ENCODE results near the gene ATP8B1. TPM values are rescaled to one million over a fixed set of nuclear protein-coding genes. Genes with fewer than 3 reads are reported as not detected.
A peak's percentile ranks its signal among the peaks of the same experiment; 100 is the strongest.

Gene ATP8B1
- total and polyA plus RNA-seq, 2 experiments from 2014 or later = 1.7 to 3.0 TPM

DNA sequence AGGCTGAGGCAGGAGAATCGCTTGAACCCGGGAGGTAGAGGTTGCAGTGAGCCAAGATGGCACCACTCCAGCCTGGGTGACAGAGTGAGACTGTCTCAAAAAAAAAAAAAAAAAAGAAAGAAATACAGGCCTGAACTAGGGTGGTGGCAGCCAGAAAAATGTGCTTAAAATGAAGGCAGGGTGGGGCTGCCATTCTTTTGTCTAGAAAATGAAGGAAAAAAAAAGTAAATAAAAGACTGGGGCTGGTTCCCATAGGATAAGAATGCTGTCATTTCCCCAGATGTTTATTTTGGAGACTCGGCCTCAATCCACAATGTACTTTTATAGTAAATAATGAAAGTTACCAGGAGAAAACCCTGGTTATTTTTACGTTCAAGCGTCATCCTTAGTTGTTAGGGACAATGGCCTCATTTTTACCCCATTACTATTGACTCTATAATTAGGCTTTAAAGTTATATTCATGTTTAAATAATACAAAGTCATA is 58.9 kb downstream of the ATP8B1 start:
- no peak for TF ChIP-seq EZH2 (IDR thresholded peaks at IDR 0.05; ENCODE audit: low read depth, unreplicated experiment)
- Histone ChIP-seq H3K27me3 (ENCODE audit: insufficient read depth) (no peaks in the 10 kb centered on the region), H4K20me1 (replicated peaks; ENCODE audit: insufficient read depth) (no peaks in the 10 kb centered on the region; the same call in 1 of the 2 replicates), H3F3A (replicated peaks; ENCODE audit: low read depth) (no peaks in the 10 kb centered on the region), H3K4me3 (no peak overlapping the region), H3K4me2 (no peak overlapping the region), H3K36me3 (ENCODE audit: insufficient read depth) (no peaks in the 10 kb centered on the region; the same call in 1 of the 2 replicates), H2AFZ (no peak overlapping the region), H3K9me2 (ENCODE audit: insufficient read depth) (peaks cover 7% of the 10 kb centered on the region; the same call in 1 of the 2 replicates), H3K4me1 (ENCODE audit: insufficient read depth) (peaks cover 10% of the 10 kb centered on the region; the same call in 1 of the 2 replicates), H3K27ac (ENCODE audit: low read depth) (no peak overlapping the region), H3K79me2 (replicated peaks; ENCODE audit: insufficient read depth) (no peaks in the 10 kb centered on the region)
- no peaks in the 10 kb centered on the region for H3K9me3 Mint-ChIP-seq
- H3K36me3 Mint-ChIP-seq (ENCODE audit: low read depth) = no peaks in the 10 kb centered on the region
- DNase-seq (ENCODE audit: low spot score) (no peak), ATAC-seq (no peak)
- no peak overlapping the region for H3K4me3 Mint-ChIP-seq
- no peaks in the 10 kb centered on the region for H3K27me3 Mint-ChIP-seq (ENCODE audit: insufficient read depth, low read depth, poor library complexity)
- H3K27ac Mint-ChIP-seq = no peak overlapping the region
- H3K4me1 Mint-ChIP-seq = peaks cover 28% of the 10 kb centered on the region

DNA sequence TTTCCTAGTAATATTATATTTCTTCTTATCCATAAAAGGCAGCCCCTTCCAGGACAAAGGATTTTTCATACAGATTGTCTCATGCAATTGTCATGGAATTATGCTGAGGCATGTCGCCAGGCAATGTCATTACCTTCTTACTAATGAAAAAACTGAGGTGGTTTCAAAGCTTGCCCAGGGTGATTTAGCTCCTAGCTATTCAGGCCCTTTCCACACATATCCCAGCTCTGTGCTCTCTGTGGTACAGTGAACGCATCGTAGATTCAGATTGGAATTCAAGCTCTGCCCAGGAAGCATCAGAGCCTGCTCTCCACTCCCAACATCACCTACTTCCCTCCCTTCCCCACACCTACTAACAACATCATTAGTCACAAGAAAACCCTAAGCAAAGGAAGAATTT is 60.1 kb downstream of the ATP8B1 start:
- Mint-ChIP-seq H3K4me3 (no peak overlapping the region), H3K27ac (no peak overlapping the region), H3K9me3 (no peaks in the 10 kb centered on the region), H3K27me3 (ENCODE audit: insufficient read depth, low read depth, poor library complexity) (no peaks in the 10 kb centered on the region), H3K36me3 (ENCODE audit: low read depth) (no peaks in the 10 kb centered on the region), H3K4me1 (peaks cover 16% of the 10 kb centered on the region)
- Histone ChIP-seq H3K9me2 (ENCODE audit: insufficient read depth) (peaks cover 7% of the 10 kb centered on the region; the same call in 1 of the 2 replicates), H4K20me1 (replicated peaks; ENCODE audit: insufficient read depth) (no peaks in the 10 kb centered on the region; the same call in 1 of the 2 replicates), H3K4me1 (ENCODE audit: insufficient read depth) (peaks cover 10% of the 10 kb centered on the region; the same call in 1 of the 2 replicates), H3K36me3 (ENCODE audit: insufficient read depth) (no peaks in the 10 kb centered on the region; the same call in 1 of the 2 replicates), H3K4me2 (peak overlapping the region; percentile 43; the same call in 1 of the 2 replicates), H3F3A (replicated peaks; ENCODE audit: low read depth) (no peaks in the 10 kb centered on the region), H3K27me3 (ENCODE audit: insufficient read depth) (no peaks in the 10 kb centered on the region), H3K4me3 (no peak overlapping the region), H3K27ac (ENCODE audit: low read depth) (no peak overlapping the region), H3K79me2 (replicated peaks; ENCODE audit: insufficient read depth) (no peaks in the 10 kb centered on the region), H2AFZ (no peak overlapping the region)
- DNase-seq (ENCODE audit: low spot score) (no peak), ATAC-seq (peak; percentile 34; the same call in 1 of the 3 replicates)
- TF ChIP-seq CREB1 (CRISPR knock-in tag; IDR thresholded peaks at IDR 0.05; ENCODE audit: low read depth) (no peak), JUNB (IDR thresholded peaks at IDR 0.05; ENCODE audit: unreplicated experiment) (no peak), POLR2AphosphoS5 (IDR thresholded peaks at IDR 0.05; ENCODE audit: low read depth) (no peak), NANOG (IDR thresholded peaks at IDR 0.05; ENCODE audit: borderline replicate concordance) (no peak), EZH2phosphoT487 (IDR thresholded peaks at IDR 0.05; ENCODE audit: unreplicated experiment) (no peak), ZNF114 (CRISPR knock-in tag; IDR thresholded peaks at IDR 0.05) (no peak), EZH2 (IDR thresholded peaks at IDR 0.05; ENCODE audit: low read depth, unreplicated experiment) (no peak), ZNF331 (CRISPR knock-in tag; IDR thresholded peaks at IDR 0.05; ENCODE audit: low read depth) (no peak), STAT1 (IDR thresholded peaks at IDR 0.05; ENCODE audit: unreplicated experiment) (no peak)
- TF ChIP-seq, protein P1, sequence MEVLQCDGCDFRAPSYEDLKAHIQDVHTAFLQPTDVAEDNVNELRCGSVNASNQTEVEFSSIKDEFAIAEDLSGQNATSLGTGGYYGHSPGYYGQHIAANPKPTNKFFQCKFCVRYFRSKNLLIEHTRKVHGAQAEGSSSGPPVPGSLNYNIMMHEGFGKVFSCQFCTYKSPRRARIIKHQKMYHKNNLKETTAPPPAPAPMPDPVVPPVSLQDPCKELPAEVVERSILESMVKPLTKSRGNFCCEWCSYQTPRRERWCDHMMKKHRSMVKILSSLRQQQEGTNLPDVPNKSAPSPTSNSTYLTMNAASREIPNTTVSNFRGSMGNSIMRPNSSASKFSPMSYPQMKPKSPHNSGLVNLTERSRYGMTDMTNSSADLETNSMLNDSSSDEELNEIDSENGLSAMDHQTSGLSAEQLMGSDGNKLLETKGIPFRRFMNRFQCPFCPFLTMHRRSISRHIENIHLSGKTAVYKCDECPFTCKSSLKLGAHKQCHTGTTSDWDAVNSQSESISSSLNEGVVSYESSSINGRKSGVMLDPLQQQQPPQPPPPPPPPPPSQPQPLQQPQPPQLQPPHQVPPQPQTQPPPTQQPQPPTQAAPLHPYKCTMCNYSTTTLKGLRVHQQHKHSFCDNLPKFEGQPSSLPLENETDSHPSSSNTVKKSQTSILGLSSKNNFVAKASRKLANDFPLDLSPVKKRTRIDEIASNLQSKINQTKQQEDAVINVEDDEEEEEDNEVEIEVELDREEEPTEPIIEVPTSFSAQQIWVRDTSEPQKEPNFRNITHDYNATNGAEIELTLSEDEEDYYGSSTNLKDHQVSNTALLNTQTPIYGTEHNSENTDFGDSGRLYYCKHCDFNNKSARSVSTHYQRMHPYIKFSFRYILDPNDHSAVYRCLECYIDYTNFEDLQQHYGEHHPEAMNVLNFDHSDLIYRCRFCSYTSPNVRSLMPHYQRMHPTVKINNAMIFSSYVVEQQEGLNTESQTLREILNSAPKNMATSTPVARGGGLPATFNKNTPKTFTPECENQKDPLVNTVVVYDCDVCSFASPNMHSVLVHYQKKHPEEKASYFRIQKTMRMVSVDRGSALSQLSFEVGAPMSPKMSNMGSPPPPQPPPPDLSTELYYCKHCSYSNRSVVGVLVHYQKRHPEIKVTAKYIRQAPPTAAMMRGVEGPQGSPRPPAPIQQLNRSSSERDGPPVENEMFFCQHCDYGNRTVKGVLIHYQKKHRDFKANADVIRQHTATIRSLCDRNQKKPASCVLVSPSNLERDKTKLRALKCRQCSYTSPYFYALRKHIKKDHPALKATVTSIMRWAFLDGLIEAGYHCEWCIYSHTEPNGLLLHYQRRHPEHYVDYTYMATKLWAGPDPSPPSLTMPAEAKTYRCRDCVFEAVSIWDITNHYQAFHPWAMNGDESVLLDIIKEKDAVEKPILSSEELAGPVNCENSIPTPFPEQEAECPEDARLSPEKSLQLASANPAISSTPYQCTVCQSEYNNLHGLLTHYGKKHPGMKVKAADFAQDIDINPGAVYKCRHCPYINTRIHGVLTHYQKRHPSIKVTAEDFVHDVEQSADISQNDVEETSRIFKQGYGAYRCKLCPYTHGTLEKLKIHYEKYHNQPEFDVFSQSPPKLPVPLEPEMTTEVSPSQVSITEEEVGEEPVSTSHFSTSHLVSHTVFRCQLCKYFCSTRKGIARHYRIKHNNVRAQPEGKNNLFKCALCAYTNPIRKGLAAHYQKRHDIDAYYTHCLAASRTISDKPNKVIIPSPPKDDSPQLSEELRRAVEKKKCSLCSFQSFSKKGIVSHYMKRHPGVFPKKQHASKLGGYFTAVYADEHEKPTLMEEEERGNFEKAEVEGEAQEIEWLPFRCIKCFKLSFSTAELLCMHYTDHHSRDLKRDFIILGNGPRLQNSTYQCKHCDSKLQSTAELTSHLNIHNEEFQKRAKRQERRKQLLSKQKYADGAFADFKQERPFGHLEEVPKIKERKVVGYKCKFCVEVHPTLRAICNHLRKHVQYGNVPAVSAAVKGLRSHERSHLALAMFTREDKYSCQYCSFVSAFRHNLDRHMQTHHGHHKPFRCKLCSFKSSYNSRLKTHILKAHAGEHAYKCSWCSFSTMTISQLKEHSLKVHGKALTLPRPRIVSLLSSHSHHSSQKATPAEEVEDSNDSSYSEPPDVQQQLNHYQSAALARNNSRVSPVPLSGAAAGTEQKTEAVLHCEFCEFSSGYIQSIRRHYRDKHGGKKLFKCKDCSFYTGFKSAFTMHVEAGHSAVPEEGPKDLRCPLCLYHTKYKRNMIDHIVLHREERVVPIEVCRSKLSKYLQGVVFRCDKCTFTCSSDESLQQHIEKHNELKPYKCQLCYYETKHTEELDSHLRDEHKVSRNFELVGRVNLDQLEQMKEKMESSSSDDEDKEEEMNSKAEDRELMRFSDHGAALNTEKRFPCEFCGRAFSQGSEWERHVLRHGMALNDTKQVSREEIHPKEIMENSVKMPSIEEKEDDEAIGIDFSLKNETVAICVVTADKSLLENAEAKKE (CRISPR knock-in tag; IDR thresholded peaks at IDR 0.05) = no peak
- TF ChIP-seq, protein P2, sequence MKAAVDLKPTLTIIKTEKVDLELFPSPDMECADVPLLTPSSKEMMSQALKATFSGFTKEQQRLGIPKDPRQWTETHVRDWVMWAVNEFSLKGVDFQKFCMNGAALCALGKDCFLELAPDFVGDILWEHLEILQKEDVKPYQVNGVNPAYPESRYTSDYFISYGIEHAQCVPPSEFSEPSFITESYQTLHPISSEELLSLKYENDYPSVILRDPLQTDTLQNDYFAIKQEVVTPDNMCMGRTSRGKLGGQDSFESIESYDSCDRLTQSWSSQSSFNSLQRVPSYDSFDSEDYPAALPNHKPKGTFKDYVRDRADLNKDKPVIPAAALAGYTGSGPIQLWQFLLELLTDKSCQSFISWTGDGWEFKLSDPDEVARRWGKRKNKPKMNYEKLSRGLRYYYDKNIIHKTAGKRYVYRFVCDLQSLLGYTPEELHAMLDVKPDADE (IDR thresholded peaks at IDR 0.05) = no peak
- TF ChIP-seq, protein P3, sequence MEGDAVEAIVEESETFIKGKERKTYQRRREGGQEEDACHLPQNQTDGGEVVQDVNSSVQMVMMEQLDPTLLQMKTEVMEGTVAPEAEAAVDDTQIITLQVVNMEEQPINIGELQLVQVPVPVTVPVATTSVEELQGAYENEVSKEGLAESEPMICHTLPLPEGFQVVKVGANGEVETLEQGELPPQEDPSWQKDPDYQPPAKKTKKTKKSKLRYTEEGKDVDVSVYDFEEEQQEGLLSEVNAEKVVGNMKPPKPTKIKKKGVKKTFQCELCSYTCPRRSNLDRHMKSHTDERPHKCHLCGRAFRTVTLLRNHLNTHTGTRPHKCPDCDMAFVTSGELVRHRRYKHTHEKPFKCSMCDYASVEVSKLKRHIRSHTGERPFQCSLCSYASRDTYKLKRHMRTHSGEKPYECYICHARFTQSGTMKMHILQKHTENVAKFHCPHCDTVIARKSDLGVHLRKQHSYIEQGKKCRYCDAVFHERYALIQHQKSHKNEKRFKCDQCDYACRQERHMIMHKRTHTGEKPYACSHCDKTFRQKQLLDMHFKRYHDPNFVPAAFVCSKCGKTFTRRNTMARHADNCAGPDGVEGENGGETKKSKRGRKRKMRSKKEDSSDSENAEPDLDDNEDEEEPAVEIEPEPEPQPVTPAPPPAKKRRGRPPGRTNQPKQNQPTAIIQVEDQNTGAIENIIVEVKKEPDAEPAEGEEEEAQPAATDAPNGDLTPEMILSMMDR (conservative IDR thresholded peaks at IDR 0.05; ENCODE audit: low read depth in 2 of 2) = no peak
